B cell (primary cell): ENCODE results near the gene TEP1. TPM values are rescaled to one million over a fixed set of nuclear protein-coding genes. Genes with fewer than 3 reads are reported as not detected.
A peak's percentile ranks its signal among the peaks of the same experiment; 100 is the strongest.

ENCODE experiments used
- ATAC-seq: fragments of 200-7000 bp; cut with Tn5 transposase; one replicate; pipeline ENCODE4 v1.10.0; 2021; ENCODE audit warnings: low read depth, mild to moderate bottlenecking, moderate number of reproducible peaks, moderate library complexity
- CTCF ChIA-PET: fragments of 350-600 bp; sonication (Branson Sonifier 250); formaldehyde crosslinking; loops from one replicate; lab custom pipeline; 2021; ENCODE audit warnings: antibody characterized with exemption, inconsistent platforms; lab: Charles Lee
- POLR2A ChIA-PET: fragments of 350-600 bp; sonication (Branson Sonifier 250); formaldehyde crosslinking; loops from one replicate; lab custom pipeline; 2021; ENCODE audit warnings: antibody characterized with exemption; lab: Charles Lee
- DNase-seq: peaks from one replicate; pipeline ENCODE4 v3.0.0; 2013
- H2AFZ ChIP-seq: 2 replicates; pipeline ENCODE4 v1.6.1; 2012; ENCODE audit warnings: mild to moderate bottlenecking, low read depth, low read length; ENCODE audit not compliant: insufficient read depth, poor library complexity, severe bottlenecking
- H3K27ac ChIP-seq, 2 donors: 1 replicate in 1 of 2; 2 replicates in 1 of 2; pipeline ENCODE4 v1.5.1; 2012 to 2013; ENCODE audit warnings: low read length in 2 of 2, mild to moderate bottlenecking in 2 of 2, moderate library complexity in 1 of 2
- H3K27me3 ChIP-seq, 4 experiments: fragments of 200-600 bp in 1 of 4; sonication (generic) in 1 of 4; replicated peaks in 1 of 4; 1 replicate in 2 of 4; 2 replicates in 2 of 4; pipeline versions ENCODE4 v1.6.1 to v1.7.0; 2013 to 2016; ENCODE audit warnings: low read length in 3 of 4, mild to moderate bottlenecking in 2 of 4, mixed read lengths in 1 of 4, moderate library complexity in 1 of 4; ENCODE audit not compliant: insufficient read depth in 4 of 4, control insufficient read depth in 3 of 4; ENCODE audit errors: control extremely low read depth in 1 of 4
- H3K36me3 ChIP-seq, 2 experiments: replicated peaks in 1 of 2; 1 replicate in 1 of 2; 2 replicates in 1 of 2; pipeline versions ENCODE4 v1.6.1 to v1.7.1; 2013; ENCODE audit warnings: low read length in 1 of 2; ENCODE audit not compliant: insufficient read depth in 2 of 2, control insufficient read depth in 1 of 2; ENCODE audit errors: control extremely low read depth in 1 of 2, extremely low read depth in 1 of 2
- H3K4me1 ChIP-seq, 2 donors: fragments of 200-600 bp in 1 of 2; sonication (generic) in 1 of 2; 1 replicate in 1 of 2; 2 replicates in 1 of 2; pipeline versions ENCODE4 v1.5.1 to v1.6.1; 2013 to 2017; ENCODE audit warnings: low read length in 2 of 2; ENCODE audit not compliant: control insufficient read depth in 2 of 2, insufficient read depth in 2 of 2
- H3K4me2 ChIP-seq: replicated peaks from 2 replicates; pipeline ENCODE3; 2012; ENCODE audit warnings: mild to moderate bottlenecking, low read depth, low read length; ENCODE audit not compliant: poor library complexity, severe bottlenecking
- H3K4me3 ChIP-seq, 5 experiments: fragments of 200-600 bp in 1 of 5; sonication (generic) in 1 of 5; 1 replicate in 3 of 5; 2 replicates in 2 of 5; pipeline versions ENCODE4 v1.5.1 to v1.7.0; 2011 to 2016; ENCODE audit warnings: low read length in 4 of 5, mild to moderate bottlenecking in 4 of 5, low read depth in 2 of 5, control low read depth in 1 of 5, moderate library complexity in 1 of 5; ENCODE audit not compliant: insufficient read depth in 1 of 5; ENCODE audit errors: control extremely low read depth in 1 of 5, extremely low read depth in 1 of 5
- H3K79me2 ChIP-seq: fragments of 200-600 bp; sonication (generic); one replicate; pipeline ENCODE4 v1.6.0; 2016; ENCODE audit warnings: low read length; ENCODE audit not compliant: control insufficient read depth, insufficient read depth
- H3K9ac ChIP-seq: fragments of 200-600 bp; sonication (generic); 2 replicates; pipeline ENCODE4 v1.6.1; 2017; ENCODE audit warnings: mild to moderate bottlenecking, low read length, moderate library complexity
- H3K9me3 ChIP-seq, 3 donors: one replicate each; pipeline versions ENCODE4 v1.6.1 to v1.7.1; 2013; ENCODE audit warnings: low read length in 2 of 3; ENCODE audit not compliant: control insufficient read depth in 2 of 3, insufficient read depth in 1 of 3; ENCODE audit errors: control extremely low read depth in 1 of 3
- H4K20me1 ChIP-seq: 2 replicates; pipeline ENCODE4 v1.6.0; 2012; ENCODE audit warnings: mild to moderate bottlenecking, low read length; ENCODE audit not compliant: insufficient read depth, control insufficient read depth, poor library complexity, severe bottlenecking
- H3K27ac Mint-ChIP-seq: one replicate; pipeline ENCODE4 v1.8.0; 2021; ENCODE audit warnings: mixed read lengths
- H3K27me3 Mint-ChIP-seq: one replicate; pipeline ENCODE4 v1.8.0; 2021; ENCODE audit warnings: mixed read lengths
- H3K4me1 Mint-ChIP-seq: one replicate; pipeline ENCODE4 v1.8.0; 2021; ENCODE audit warnings: mixed read lengths
- H3K4me3 Mint-ChIP-seq: one replicate; pipeline ENCODE4 v1.8.0; 2021; ENCODE audit warnings: mixed read lengths
- H3K9me3 Mint-ChIP-seq: one replicate; pipeline ENCODE4 v1.8.0; 2022; ENCODE audit warnings: mixed read lengths; ENCODE audit not compliant: insufficient read depth
- CTCF ChIP-seq: fragments of 200-600 bp; IDR thresholded peaks from one replicate; pipeline ENCODE4 v1.8.0; 2022; ENCODE audit warnings: antibody characterized with exemption, mild to moderate bottlenecking
- EZH2 ChIP-seq: IDR thresholded peaks from 2 replicates; pipeline ENCODE4 v1.6.1; 2012; ENCODE audit warnings: borderline replicate concordance, low read depth, mild to moderate bottlenecking, moderate library complexity, low read length; ENCODE audit not compliant: insufficient read depth, poor library complexity, severe bottlenecking
- WGBS: methylation state at CpG from one replicate; pipeline ENCODE4 v1.1.5; 2013; ENCODE audit warnings: missing lambda C conversion rate; ENCODE audit not compliant: insufficient coverage; 5-methylcytosine and 5-hydroxymethylcytosine counted together
- intact Hi-C: fragments of 100-400 bp; cut with micrococcal nuclease; formaldehyde crosslinking; loops from one replicate; pipeline ENCODE4 v1.10.0; 2022
- polyA plus RNA-seq: library from polyadenylated mRNA; depleted of rRNA; stranded (reverse); fragments of >200 nt; gene quantifications from 2 replicates; pipeline ENCODE4 v1.2.3, GENCODE V29; 2012
- total RNA-seq, 2 donors: library from RNA; stranded (reverse); fragments of 120-200 nt in 1 of 2; gene quantifications; 1 replicate in 1 of 2; 2 replicates in 1 of 2; pipeline versions ENCODE4 v1.2.3 to v1.2.4, GENCODE V29; 2013 to 2022

TEP1 gene
- total and polyA plus RNA-seq, 2 donors (not counting 1 experiment from before 2014, with no cell fraction given): 69.9 to 123 TPM

DNA sequence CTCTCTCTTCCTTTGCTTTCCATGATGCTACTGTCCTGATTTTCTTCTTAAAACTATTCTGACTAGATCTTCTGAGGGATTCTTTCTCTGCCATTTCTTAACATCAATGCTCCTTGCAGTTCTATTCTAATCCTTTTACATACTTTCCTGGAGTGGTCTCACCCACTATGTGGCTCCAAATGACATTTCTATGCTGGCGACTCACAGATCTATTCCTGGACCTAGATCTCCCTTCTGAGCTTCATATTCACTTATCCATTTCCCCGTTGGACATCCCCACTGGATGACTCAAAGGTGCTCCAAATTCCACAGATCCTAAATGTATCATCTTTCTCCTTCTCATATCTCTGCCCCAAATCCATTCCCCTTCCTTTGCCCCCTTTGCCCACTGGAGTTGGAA lies 4.1 kb downstream of the TEP1 start:
- 100% methylated on average over 2 of the region's 2 CpGs for WGBS
- TF ChIP-seq CTCF (no peak), EZH2 (no peak)
- H3K36me3 ChIP-seq: peaks cover 4 to 55% of the 10 kb centered on the region in 2 experiments
- no peak overlapping the region for H3K4me2 ChIP-seq
- POLR2A ChIA-PET: no interaction called here
- H3K9ac ChIP-seq: no peak overlapping the region
- Mint-ChIP-seq H3K4me3 (no peak overlapping the region), H3K27me3 (no peaks in the 10 kb centered on the region), H3K9me3 (no peaks in the 10 kb centered on the region), H3K4me1 (peaks cover 48% of the 10 kb centered on the region), H3K27ac (peak overlapping the region; percentile 1)
- no peak overlapping the region for H2AFZ ChIP-seq
- ATAC-seq: no peak
- CTCF ChIA-PET: interaction anchor here (1.7 kb wide), 1 partner anchor 282 kb away, joined by 7 read pairs; no protein-coding TSS in a partner anchor
- no peak for DNase-seq
- peaks cover 35% of the 10 kb centered on the region for H4K20me1 ChIP-seq
- H3K27me3 ChIP-seq: no peaks in the 10 kb centered on the region
- H3K27ac ChIP-seq: peak overlapping the region in 1 of 2 donors; percentile 56
- intact Hi-C loops: no loop called here
- no peaks in the 10 kb centered on the region for H3K9me3 ChIP-seq
- H3K79me2 ChIP-seq: peaks cover 68% of the 10 kb centered on the region
- H3K4me1 ChIP-seq: peaks cover 18 to 21% of the 10 kb centered on the region in 2 donors
- no peak overlapping the region for H3K4me3 ChIP-seq

- Histone ChIP-seq H4K20me1 (peaks cover 25% of the 10 kb centered on the region), H3K4me3 (no peak overlapping the region), H3K36me3 (peaks cover 15 to 92% of the 10 kb centered on the region in 2 experiments), H3K4me2 (no peak overlapping the region), H3K79me2 (peaks cover 18% of the 10 kb centered on the region), H3K9me3 (no peaks in the 10 kb centered on the region), H3K4me1 (no peaks in the 10 kb centered on the region), H3K27ac (no peak overlapping the region), H3K27me3 (no peaks in the 10 kb centered on the region), H2AFZ (no peak overlapping the region), H3K9ac (no peak overlapping the region)
- DNase-seq (no peak), ATAC-seq (no peak)
- Mint-ChIP-seq H3K27ac (no peak overlapping the region), H3K27me3 (no peaks in the 10 kb centered on the region), H3K9me3 (no peaks in the 10 kb centered on the region), H3K4me3 (no peak overlapping the region), H3K4me1 (peaks cover 24% of the 10 kb centered on the region)
- intact Hi-C loops: no loop called here
- WGBS: over 99% methylated on average over 9 of the region's 11 CpGs
- ChIA-PET CTCF (interaction anchor here (1.3 to 5.6 kb wide), 2 partner anchors 11 to 205 kb away, joined by 3 to 19 read pairs; no protein-coding TSS in a partner anchor), POLR2A (interaction anchor here (0.7 kb wide), 1 partner anchor 27 kb away, joined by 6 read pairs; no protein-coding TSS in a partner anchor)
- TF ChIP-seq EZH2 (no peak), CTCF (no peak)
These were observed 9.8 kb downstream of the TEP1 start for GRCh38 chr14:20403521-20403920.
